ENCODE results near the gene LRP1B.

- TF ChIP-seq CTCF (IDR thresholded peaks at IDR 0.05; ENCODE audit: poor library complexity, severe bottlenecking) (no peak), MXI1 (conservative IDR thresholded peaks at IDR 0.05; ENCODE audit: poor library complexity, severe bottlenecking) (no peak), POLR2AphosphoS5 (IDR thresholded peaks at IDR 0.05) (no peak), EZH2 (IDR thresholded peaks at IDR 0.05; ENCODE audit: borderline replicate concordance, insufficient read depth, low read length, poor library complexity, severe bottlenecking) (no peak), TAF1 (IDR thresholded peaks at IDR 0.05; ENCODE audit: low read depth) (no peak)
- TF ChIP-seq, protein P1, sequence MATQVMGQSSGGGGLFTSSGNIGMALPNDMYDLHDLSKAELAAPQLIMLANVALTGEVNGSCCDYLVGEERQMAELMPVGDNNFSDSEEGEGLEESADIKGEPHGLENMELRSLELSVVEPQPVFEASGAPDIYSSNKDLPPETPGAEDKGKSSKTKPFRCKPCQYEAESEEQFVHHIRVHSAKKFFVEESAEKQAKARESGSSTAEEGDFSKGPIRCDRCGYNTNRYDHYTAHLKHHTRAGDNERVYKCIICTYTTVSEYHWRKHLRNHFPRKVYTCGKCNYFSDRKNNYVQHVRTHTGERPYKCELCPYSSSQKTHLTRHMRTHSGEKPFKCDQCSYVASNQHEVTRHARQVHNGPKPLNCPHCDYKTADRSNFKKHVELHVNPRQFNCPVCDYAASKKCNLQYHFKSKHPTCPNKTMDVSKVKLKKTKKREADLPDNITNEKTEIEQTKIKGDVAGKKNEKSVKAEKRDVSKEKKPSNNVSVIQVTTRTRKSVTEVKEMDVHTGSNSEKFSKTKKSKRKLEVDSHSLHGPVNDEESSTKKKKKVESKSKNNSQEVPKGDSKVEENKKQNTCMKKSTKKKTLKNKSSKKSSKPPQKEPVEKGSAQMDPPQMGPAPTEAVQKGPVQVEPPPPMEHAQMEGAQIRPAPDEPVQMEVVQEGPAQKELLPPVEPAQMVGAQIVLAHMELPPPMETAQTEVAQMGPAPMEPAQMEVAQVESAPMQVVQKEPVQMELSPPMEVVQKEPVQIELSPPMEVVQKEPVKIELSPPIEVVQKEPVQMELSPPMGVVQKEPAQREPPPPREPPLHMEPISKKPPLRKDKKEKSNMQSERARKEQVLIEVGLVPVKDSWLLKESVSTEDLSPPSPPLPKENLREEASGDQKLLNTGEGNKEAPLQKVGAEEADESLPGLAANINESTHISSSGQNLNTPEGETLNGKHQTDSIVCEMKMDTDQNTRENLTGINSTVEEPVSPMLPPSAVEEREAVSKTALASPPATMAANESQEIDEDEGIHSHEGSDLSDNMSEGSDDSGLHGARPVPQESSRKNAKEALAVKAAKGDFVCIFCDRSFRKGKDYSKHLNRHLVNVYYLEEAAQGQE (IDR thresholded peaks at IDR 0.05; ENCODE audit: borderline replicate concordance) = no peak
These were observed 1101.3 kb downstream of the LRP1B start for GRCh38 chr2:141029428-141030078.

All from neural cell (in vitro differentiated cells).